GM12878 (cell line): ENCODE measurements around the gene PDIK1L. TPM values are rescaled to one million over a fixed set of nuclear protein-coding genes. Genes with fewer than 3 reads are reported as not detected.

ENCODE experiments used
- BACH1 ChIP-seq: fragments of 450-650 bp; IDR thresholded peaks from 2 replicates; pipeline ENCODE4 v1.6.1; 2017; ENCODE audit warnings: mild to moderate bottlenecking, borderline replicate concordance
- CBX3 ChIP-seq: fragments of 200-600 bp; sonication (generic); IDR thresholded peaks from 2 replicates; pipeline ENCODE4 v1.6.1; 2016; ENCODE audit warnings: low read depth, borderline replicate concordance
- CREM ChIP-seq: IDR thresholded peaks from 2 replicates; pipeline ENCODE4 v1.6.1; 2014; ENCODE audit warnings: antibody characterized with exemption, low read depth
- DPF2 ChIP-seq: fragments of 450-650 bp; IDR thresholded peaks from 2 replicates; pipeline ENCODE4 v1.6.1; 2017; ENCODE audit warnings: mild to moderate bottlenecking
- EGR1 ChIP-seq, 2 experiments: IDR thresholded peaks; 1 replicate in 1 of 2; 2 replicates in 1 of 2; pipeline ENCODE4 v1.6.1; 2011 to 2012; ENCODE audit warnings: low read depth in 2 of 2, low read length in 2 of 2, borderline replicate concordance in 1 of 2, mild to moderate bottlenecking in 1 of 2, moderate library complexity in 1 of 2
- HDGF ChIP-seq: fragments of 450-650 bp; IDR thresholded peaks from 2 replicates; pipeline ENCODE4 v1.6.1; 2016; ENCODE audit warnings: antibody characterized with exemption
- KAT2A ChIP-seq: conservative IDR thresholded peaks from 2 replicates; pipeline ENCODE4 v1.6.1; 2011; ENCODE audit warnings: low read depth, low read length; ENCODE audit not compliant: control insufficient read depth
- KLF5 ChIP-seq: fragments of 450-650 bp; IDR thresholded peaks from 2 replicates; pipeline ENCODE4 v1.6.1; 2014; ENCODE audit warnings: mild to moderate bottlenecking; ENCODE audit not compliant: partially characterized antibody
- LARP7 ChIP-seq: fragments of 450-650 bp; IDR thresholded peaks from 2 replicates; pipeline ENCODE4 v1.6.1; 2017; ENCODE audit warnings: mild to moderate bottlenecking
- MTA2 ChIP-seq: fragments of 450-650 bp; IDR thresholded peaks from 2 replicates; pipeline ENCODE4 v1.6.1; 2016; ENCODE audit warnings: low read depth, mild to moderate bottlenecking, moderate library complexity
- NBN ChIP-seq: fragments of 450-650 bp; IDR thresholded peaks from 2 replicates; pipeline ENCODE4 v1.6.1; 2016
- NFYB ChIP-seq: IDR thresholded peaks from 2 replicates; pipeline ENCODE4 v1.6.1; 2011; ENCODE audit warnings: low read depth, mild to moderate bottlenecking, low read length, improper control_type of control experiment, moderate library complexity; ENCODE audit not compliant: insufficient read depth
- PAX5 ChIP-seq: IDR thresholded peaks from 2 replicates; pipeline ENCODE4 v1.6.1; 2011; ENCODE audit warnings: low read depth, low read length, borderline replicate concordance
- PML ChIP-seq: IDR thresholded peaks from 2 replicates; pipeline ENCODE4 v1.6.1; 2012; ENCODE audit warnings: low read length, inconsistent platforms
- POLR2A ChIP-seq: IDR thresholded peaks from 2 replicates; pipeline ENCODE4 v1.6.1; 2011; ENCODE audit warnings: low read depth, mild to moderate bottlenecking, low read length
- SIN3A ChIP-seq: IDR thresholded peaks from 2 replicates; pipeline ENCODE4 v1.6.1; 2012; ENCODE audit warnings: low read depth, low read length, improper control_type of control experiment
- SPI1 ChIP-seq: IDR thresholded peaks from 2 replicates; pipeline ENCODE4 v1.6.1; 2011; ENCODE audit warnings: low read depth, mild to moderate bottlenecking, low read length, moderate library complexity, borderline replicate concordance; ENCODE audit not compliant: insufficient read depth
- polyA plus RNA-seq, 11 experiments: library from polyadenylated mRNA; depleted of rRNA in 4 of 11; unstranded in 6 of 11; stranded (reverse) in 5 of 11; fragments of >200 nt; fragmentation: Nextera tagmentation in 4 of 11; fragmentation: Illumina TruSeq in 1 of 11; extraction: Ambion mirVana in 4 of 11; extraction: Trizol in 1 of 11; gene quantifications; 1 replicate in 1 of 11; 2 replicates in 10 of 11; pipeline versions ENCODE4 v1.2.1 to v1.2.3, GENCODE V29; 2011 to 2016; ENCODE audit warnings: inconsistent platforms in 2 of 11, missing spikeins in 2 of 11, low read depth in 1 of 11
- total RNA-seq, 4 experiments: library from RNA; depleted of rRNA in 3 of 4; stranded (reverse); fragments of >200 nt in 3 of 4; fragmentation: Illumina TruSeq in 1 of 4; extraction: Trizol in 1 of 4; gene quantifications; 2 replicates each; pipeline versions ENCODE4 v1.2.1 to v1.2.3, GENCODE V29; 2013 to 2021
- TF ChIP-seq, protein P1 (sequence below): fragments of 450-650 bp; IDR thresholded peaks from 2 replicates; pipeline ENCODE4 v1.6.1; 2017; ENCODE audit warnings: low read depth, mild to moderate bottlenecking, moderate library complexity
- TF ChIP-seq, protein P2 (sequence below): IDR thresholded peaks from 2 replicates; pipeline ENCODE4 v1.6.1; 2012; ENCODE audit warnings: mild to moderate bottlenecking, low read depth, low read length
- TF ChIP-seq, protein P3 (sequence below): fragments of 450-650 bp; IDR thresholded peaks from 2 replicates; pipeline ENCODE4 v1.6.1; 2018; ENCODE audit warnings: mild to moderate bottlenecking, low read depth, moderate library complexity; ENCODE audit not compliant: partially characterized antibody

Gene PDIK1L
- total and polyA plus RNA-seq, 10 of the 15 experiments (the other 5 are each of a cell fraction or from before 2014, with no cell fraction given) = 4.0 to 15.9 (median 10.5) TPM

DNA sequence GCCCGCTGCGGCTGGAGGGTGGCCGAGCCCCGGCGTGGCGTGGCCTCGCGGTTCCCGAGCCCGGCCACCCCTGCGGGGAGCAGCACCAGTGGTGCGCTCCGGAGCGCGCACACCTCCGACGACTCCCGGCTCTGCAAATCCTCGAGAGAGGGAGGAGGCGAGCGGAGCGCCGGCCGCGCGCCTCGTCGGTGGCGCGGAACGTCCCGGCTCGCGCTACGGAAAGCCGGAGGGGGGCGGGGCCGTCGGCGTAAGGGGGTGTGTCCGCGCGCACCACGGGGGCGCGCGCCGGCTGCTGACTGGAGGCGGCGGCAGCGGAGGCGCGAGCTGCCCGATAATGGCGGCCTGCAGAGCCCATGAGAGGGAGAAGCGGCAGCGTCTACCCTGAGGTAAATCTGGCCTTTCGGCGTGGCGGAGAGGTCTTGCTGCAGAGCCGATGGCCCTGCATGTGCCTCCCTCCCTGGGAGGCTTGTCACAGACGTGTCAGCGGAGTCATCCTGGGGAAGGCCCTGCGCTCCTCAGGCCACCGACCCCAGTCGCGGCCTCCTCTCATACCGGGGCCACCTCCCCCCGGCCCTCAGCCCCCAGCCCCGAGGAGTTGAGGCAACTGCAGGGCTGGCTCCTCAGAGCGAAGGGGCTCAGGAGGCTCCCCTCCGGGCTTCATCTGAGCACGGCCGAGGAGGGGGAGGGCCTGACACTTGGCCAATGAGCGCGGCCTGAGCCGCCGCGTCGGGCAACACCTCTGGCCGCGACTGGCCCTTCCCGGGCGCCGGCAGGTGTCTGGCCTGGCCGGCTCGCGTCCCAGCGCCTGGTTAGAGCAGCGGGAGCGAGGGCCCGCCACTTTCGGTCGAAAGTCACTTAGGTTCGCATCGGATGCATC is at the start of gene PDIK1L (continued):
- TF ChIP-seq, protein P1, sequence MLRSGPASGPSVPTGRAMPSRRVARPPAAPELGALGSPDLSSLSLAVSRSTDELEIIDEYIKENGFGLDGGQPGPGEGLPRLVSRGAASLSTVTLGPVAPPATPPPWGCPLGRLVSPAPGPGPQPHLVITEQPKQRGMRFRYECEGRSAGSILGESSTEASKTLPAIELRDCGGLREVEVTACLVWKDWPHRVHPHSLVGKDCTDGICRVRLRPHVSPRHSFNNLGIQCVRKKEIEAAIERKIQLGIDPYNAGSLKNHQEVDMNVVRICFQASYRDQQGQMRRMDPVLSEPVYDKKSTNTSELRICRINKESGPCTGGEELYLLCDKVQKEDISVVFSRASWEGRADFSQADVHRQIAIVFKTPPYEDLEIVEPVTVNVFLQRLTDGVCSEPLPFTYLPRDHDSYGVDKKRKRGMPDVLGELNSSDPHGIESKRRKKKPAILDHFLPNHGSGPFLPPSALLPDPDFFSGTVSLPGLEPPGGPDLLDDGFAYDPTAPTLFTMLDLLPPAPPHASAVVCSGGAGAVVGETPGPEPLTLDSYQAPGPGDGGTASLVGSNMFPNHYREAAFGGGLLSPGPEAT = peak; percentile 50; the same call in 1 of the 2 replicates
- TF ChIP-seq NBN (peak; percentile 34; the same call in 1 of the 2 replicates), EGR1 (IDR thresholded peaks at IDR 0.05; ENCODE audit: borderline replicate concordance in 1 of 2, low read depth in 2 of 2, low read length in 2 of 2) (peak; percentile 44 to 52; a peak in 2 of 3 replicates), HDGF (peak; percentile 75; the same call in 1 of the 2 replicates), CBX3 (no peak), KLF5 (no peak), BACH1 (peak; percentile 75), NFYB (peak; percentile 71; the same call in 1 of the 2 replicates), PAX5 (peak; percentile 77; the same call in 1 of the 2 replicates), SIN3A (peak; percentile 65; the same call in 1 of the 2 replicates), MTA2 (no peak), DPF2 (peak; percentile 12; the same call in 1 of the 2 replicates), CREM (0 out of 2 replicates have a peak, but pooled peaks have one; percentile 48), SPI1 (no peak), KAT2A (no peak), POLR2A (peak; percentile 88), LARP7 (0 out of 2 replicates have a peak, but pooled peaks have one; percentile 10), PML (peak; percentile 45; the same call in 1 of the 2 replicates)
- TF ChIP-seq, protein P2, sequence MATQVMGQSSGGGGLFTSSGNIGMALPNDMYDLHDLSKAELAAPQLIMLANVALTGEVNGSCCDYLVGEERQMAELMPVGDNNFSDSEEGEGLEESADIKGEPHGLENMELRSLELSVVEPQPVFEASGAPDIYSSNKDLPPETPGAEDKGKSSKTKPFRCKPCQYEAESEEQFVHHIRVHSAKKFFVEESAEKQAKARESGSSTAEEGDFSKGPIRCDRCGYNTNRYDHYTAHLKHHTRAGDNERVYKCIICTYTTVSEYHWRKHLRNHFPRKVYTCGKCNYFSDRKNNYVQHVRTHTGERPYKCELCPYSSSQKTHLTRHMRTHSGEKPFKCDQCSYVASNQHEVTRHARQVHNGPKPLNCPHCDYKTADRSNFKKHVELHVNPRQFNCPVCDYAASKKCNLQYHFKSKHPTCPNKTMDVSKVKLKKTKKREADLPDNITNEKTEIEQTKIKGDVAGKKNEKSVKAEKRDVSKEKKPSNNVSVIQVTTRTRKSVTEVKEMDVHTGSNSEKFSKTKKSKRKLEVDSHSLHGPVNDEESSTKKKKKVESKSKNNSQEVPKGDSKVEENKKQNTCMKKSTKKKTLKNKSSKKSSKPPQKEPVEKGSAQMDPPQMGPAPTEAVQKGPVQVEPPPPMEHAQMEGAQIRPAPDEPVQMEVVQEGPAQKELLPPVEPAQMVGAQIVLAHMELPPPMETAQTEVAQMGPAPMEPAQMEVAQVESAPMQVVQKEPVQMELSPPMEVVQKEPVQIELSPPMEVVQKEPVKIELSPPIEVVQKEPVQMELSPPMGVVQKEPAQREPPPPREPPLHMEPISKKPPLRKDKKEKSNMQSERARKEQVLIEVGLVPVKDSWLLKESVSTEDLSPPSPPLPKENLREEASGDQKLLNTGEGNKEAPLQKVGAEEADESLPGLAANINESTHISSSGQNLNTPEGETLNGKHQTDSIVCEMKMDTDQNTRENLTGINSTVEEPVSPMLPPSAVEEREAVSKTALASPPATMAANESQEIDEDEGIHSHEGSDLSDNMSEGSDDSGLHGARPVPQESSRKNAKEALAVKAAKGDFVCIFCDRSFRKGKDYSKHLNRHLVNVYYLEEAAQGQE = 0 out of 2 replicates have a peak, but pooled peaks have one; percentile 20
- TF ChIP-seq, protein P3, sequence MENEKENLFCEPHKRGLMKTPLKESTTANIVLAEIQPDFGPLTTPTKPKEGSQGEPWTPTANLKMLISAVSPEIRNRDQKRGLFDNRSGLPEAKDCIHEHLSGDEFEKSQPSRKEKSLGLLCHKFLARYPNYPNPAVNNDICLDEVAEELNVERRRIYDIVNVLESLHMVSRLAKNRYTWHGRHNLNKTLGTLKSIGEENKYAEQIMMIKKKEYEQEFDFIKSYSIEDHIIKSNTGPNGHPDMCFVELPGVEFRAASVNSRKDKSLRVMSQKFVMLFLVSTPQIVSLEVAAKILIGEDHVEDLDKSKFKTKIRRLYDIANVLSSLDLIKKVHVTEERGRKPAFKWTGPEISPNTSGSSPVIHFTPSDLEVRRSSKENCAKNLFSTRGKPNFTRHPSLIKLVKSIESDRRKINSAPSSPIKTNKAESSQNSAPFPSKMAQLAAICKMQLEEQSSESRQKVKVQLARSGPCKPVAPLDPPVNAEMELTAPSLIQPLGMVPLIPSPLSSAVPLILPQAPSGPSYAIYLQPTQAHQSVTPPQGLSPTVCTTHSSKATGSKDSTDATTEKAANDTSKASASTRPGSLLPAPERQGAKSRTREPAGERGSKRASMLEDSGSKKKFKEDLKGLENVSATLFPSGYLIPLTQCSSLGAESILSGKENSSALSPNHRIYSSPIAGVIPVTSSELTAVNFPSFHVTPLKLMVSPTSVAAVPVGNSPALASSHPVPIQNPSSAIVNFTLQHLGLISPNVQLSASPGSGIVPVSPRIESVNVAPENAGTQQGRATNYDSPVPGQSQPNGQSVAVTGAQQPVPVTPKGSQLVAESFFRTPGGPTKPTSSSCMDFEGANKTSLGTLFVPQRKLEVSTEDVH = no peak
